OCI-LY1 (cell line): ENCODE measurements around the gene ADRB1.

ENCODE experiments used
- H2AFZ ChIP-seq: fragments of 200-600 bp; sonication (generic), shearing (Covaris generic); 2 replicates; pipeline ENCODE4 v1.6.0; 2014; ENCODE audit warnings: antibody characterized with exemption, mild to moderate bottlenecking, low read length
- H3F3A ChIP-seq: fragments of 200-600 bp; sonication (generic), shearing (Covaris generic); 2 replicates; pipeline ENCODE4 v1.6.0; 2014; ENCODE audit warnings: mild to moderate bottlenecking, antibody characterized with exemption, low read length, moderate library complexity; ENCODE audit not compliant: insufficient read depth
- H3K27ac ChIP-seq: fragments of 200-600 bp; sonication (generic); 2 replicates; pipeline ENCODE4 v1.5.1; 2014; ENCODE audit warnings: low read length, mixed run types, mild to moderate bottlenecking, low read depth; ENCODE audit not compliant: poor library complexity, severe bottlenecking
- H3K27me3 ChIP-seq: fragments of 200-600 bp; sonication (generic); 2 replicates; pipeline ENCODE4 v1.6.0; 2014; ENCODE audit warnings: antibody characterized with exemption, mild to moderate bottlenecking, low read length, moderate library complexity; ENCODE audit not compliant: insufficient read depth
- H3K36me3 ChIP-seq: fragments of 200-600 bp; sonication (generic); 2 replicates; pipeline ENCODE4 v1.6.1; 2014; ENCODE audit warnings: mild to moderate bottlenecking, antibody characterized with exemption, low read length, moderate library complexity, mixed read lengths; ENCODE audit not compliant: insufficient read depth
- H3K4me1 ChIP-seq: fragments of 200-600 bp; sonication (generic); 2 replicates; pipeline ENCODE4 v1.5.1; 2014; ENCODE audit warnings: mild to moderate bottlenecking, low read length, moderate library complexity; ENCODE audit not compliant: insufficient read depth, severe bottlenecking
- H3K4me2 ChIP-seq: fragments of 200-600 bp; sonication (generic), shearing (Covaris generic); 2 replicates; pipeline ENCODE4 v1.6.1; 2014; ENCODE audit warnings: low read length
- H3K4me3 ChIP-seq: fragments of 200-600 bp; sonication (generic); 2 replicates; pipeline ENCODE4 v1.5.1; 2014; ENCODE audit warnings: low read length, low read depth, mild to moderate bottlenecking, mixed read lengths; ENCODE audit not compliant: poor library complexity, severe bottlenecking
- H3K79me2 ChIP-seq: fragments of 200-600 bp; shearing (Covaris generic); 2 replicates; pipeline ENCODE4 v1.6.1; 2016; ENCODE audit warnings: mixed run types, low read length, mixed read lengths; ENCODE audit not compliant: insufficient read depth
- H3K9ac ChIP-seq: fragments of 200-600 bp; sonication (generic), shearing (Covaris generic); 2 replicates; pipeline ENCODE4 v1.6.1; 2014; ENCODE audit warnings: mild to moderate bottlenecking, low read length, mixed read lengths
- H3K9me2 ChIP-seq: fragments of 200-600 bp; sonication (generic), shearing (Covaris generic); 2 replicates; pipeline ENCODE4 v1.6.1; 2014; ENCODE audit warnings: low read depth, mild to moderate bottlenecking, low read length, mixed read lengths
- H3K9me3 ChIP-seq: fragments of 200-600 bp; shearing (Covaris generic); 2 replicates; pipeline ENCODE4 v1.6.1; 2014; ENCODE audit warnings: low read length, mixed read lengths
- H4K20me1 ChIP-seq: fragments of 200-600 bp; sonication (generic), shearing (Covaris generic); 2 replicates; pipeline ENCODE4 v1.6.0; 2016; ENCODE audit warnings: mild to moderate bottlenecking, low read length; ENCODE audit not compliant: insufficient read depth
- CTCF ChIP-seq: fragments of 200-600 bp; sonication (generic), shearing (Covaris generic); IDR thresholded peaks from 2 replicates; pipeline ENCODE4 v1.5.1; 2017; ENCODE audit warnings: mild to moderate bottlenecking, antibody characterized with exemption, low read length, moderate library complexity, mixed read lengths
- EZH2 ChIP-seq: fragments of 200-600 bp; sonication (generic), shearing (Covaris generic); IDR thresholded peaks from 2 replicates; pipeline ENCODE4 v1.8.0; 2017; ENCODE audit warnings: borderline replicate concordance, mixed run types, mild to moderate bottlenecking, antibody characterized with exemption, low read length, moderate library complexity, mixed read lengths

Gene ADRB1

GRCh38 chr10:114073395-114074186 is 29.9 kb downstream of the ADRB1 start:
- Histone ChIP-seq H3K4me3 (no peak overlapping the region), H3K4me2 (no peak overlapping the region), H3K9me3 (no peaks in the 10 kb centered on the region), H2AFZ (peak overlapping the region; percentile 19; the same call in 1 of the 2 replicates), H3K36me3 (no peaks in the 10 kb centered on the region), H3K4me1 (peaks cover 20% of the 10 kb centered on the region), H3F3A (no peaks in the 10 kb centered on the region), H3K79me2 (no peaks in the 10 kb centered on the region), H3K27me3 (no peaks in the 10 kb centered on the region), H4K20me1 (no peaks in the 10 kb centered on the region), H3K27ac (no peak overlapping the region), H3K9me2 (no peaks in the 10 kb centered on the region), H3K9ac (no peak overlapping the region)
- TF ChIP-seq EZH2 (no peak), CTCF (no peak)

- no peaks in the 10 kb centered on the region for H3K9me2 ChIP-seq
- H3K9ac ChIP-seq, result no peak overlapping the region
- H3K4me2 ChIP-seq, result no peak overlapping the region
- H3K27ac ChIP-seq, result no peak overlapping the region
- H3K4me1 ChIP-seq, result peaks cover 14% of the 10 kb centered on the region
- H4K20me1 ChIP-seq, result no peaks in the 10 kb centered on the region
- no peaks in the 10 kb centered on the region for H3K36me3 ChIP-seq
- H3K79me2 ChIP-seq, result no peaks in the 10 kb centered on the region
- H3K4me3 ChIP-seq, result no peak overlapping the region
- H3K9me3 ChIP-seq, result no peaks in the 10 kb centered on the region
- H2AFZ ChIP-seq, result no peak overlapping the region
- TF ChIP-seq EZH2, result no peak
- TF ChIP-seq CTCF, result no peak
- no peaks in the 10 kb centered on the region for H3F3A ChIP-seq
- H3K27me3 ChIP-seq, result no peaks in the 10 kb centered on the region
Observed at GRCh38 chr10:114075093-114075492, 31.4 kb downstream of the ADRB1 start.

GRCh38 chr10:114077347-114077746 is 33.7 kb downstream of the ADRB1 start:
- Histone ChIP-seq H3K27ac (no peak overlapping the region), H3K79me2 (no peaks in the 10 kb centered on the region), H3K4me3 (no peak overlapping the region), H2AFZ (no peak overlapping the region), H4K20me1 (no peaks in the 10 kb centered on the region), H3K9me3 (no peaks in the 10 kb centered on the region), H3K4me2 (no peak overlapping the region), H3K27me3 (no peaks in the 10 kb centered on the region), H3K4me1 (peaks cover 7% of the 10 kb centered on the region), H3K9me2 (no peaks in the 10 kb centered on the region), H3K36me3 (no peaks in the 10 kb centered on the region), H3F3A (no peaks in the 10 kb centered on the region), H3K9ac (no peak overlapping the region)
- TF ChIP-seq CTCF (no peak), EZH2 (no peak)
